HepG2 (cell line): ENCODE results near the gene ADGRB3. TPM values are rescaled to one million over a fixed set of nuclear protein-coding genes. Genes with fewer than 3 reads are reported as not detected.

ENCODE experiments used
- ATAC-seq: fragments of 200-7000 bp; cut with Tn5 transposase; 3 replicates; pipeline ENCODE4 v1.9.1; 2020; ENCODE audit warnings: mild to moderate bottlenecking, moderate library complexity
- BruUV-seq: library from RNA; stranded (reverse); fragments of 400-500 nt; replicated peaks from 2 replicates; lab custom pipeline; 2021; lab: Mats Ljungman, UMichigan
- CTCF ChIA-PET: fragments of 300-600 bp; formaldehyde crosslinking; extraction: SDS; loops from one replicate; lab custom pipeline; 2021; ENCODE audit warnings: low total read pairs, inconsistent platforms, low intra/inter-chr PET ratio; lab: Yijun Ruan, JAX
- POLR2A ChIA-PET: fragments of 350-600 bp; sonication (Branson Sonifier 250); formaldehyde crosslinking; loops from one replicate; lab custom pipeline; 2020; ENCODE audit warnings: antibody characterized with exemption, inconsistent platforms; lab: Yijun Ruan, JAX
- DNase-seq: peaks from one replicate; pipeline ENCODE4 v3.0.0-alpha.2; 2015; ENCODE audit warnings: low spot score
- FAIRE-seq: peaks from 3 replicates; lab custom pipeline; 2011; peaks lifted over from hg19 to GRCh38; lab: Jason Lieb, UNC
- H2AFZ ChIP-seq: one replicate; pipeline ENCODE4 v1.6.1; 2011; ENCODE audit warnings: low read length, inconsistent platforms
- H3K27ac ChIP-seq: fragments of 300-600 bp; 3 replicates; pipeline ENCODE4 v1.8.0; 2011; ENCODE audit warnings: mixed run types, mild to moderate bottlenecking, mixed read lengths, low read length, inconsistent platforms; ENCODE audit not compliant: insufficient read depth; ENCODE audit errors: extremely low read length
- H3K27me3 ChIP-seq, 2 experiments: fragments of 200-600 bp in 1 of 2; 2 replicates in 1 of 2; 3 replicates in 1 of 2; pipeline versions ENCODE4 v1.6.0 to v1.8.0; 2011; ENCODE audit warnings: low read length in 2 of 2, mild to moderate bottlenecking in 2 of 2, moderate library complexity in 2 of 2, inconsistent platforms in 1 of 2; ENCODE audit not compliant: insufficient read depth in 2 of 2, control insufficient read depth in 1 of 2
- H3K36me3 ChIP-seq, 2 experiments: fragments of 200-600 bp in 1 of 2; replicated peaks in 1 of 2; 2 replicates in 1 of 2; 3 replicates in 1 of 2; pipeline versions ENCODE4 v1.5.1 to v1.8.0; 2011; ENCODE audit warnings: low read length in 2 of 2, inconsistent platforms in 1 of 2; ENCODE audit not compliant: insufficient read depth in 2 of 2, control insufficient read depth in 1 of 2
- H3K4me1 ChIP-seq: 2 replicates; pipeline ENCODE4 v1.5.1; 2012; ENCODE audit warnings: low read length, inconsistent platforms; ENCODE audit not compliant: insufficient read depth
- H3K4me2 ChIP-seq: 2 replicates; pipeline ENCODE4 v1.6.0; 2011; ENCODE audit warnings: low read depth, low read length, inconsistent platforms
- H3K4me3 ChIP-seq, 3 experiments: fragments of 200-600 bp in 1 of 3; sonication (generic), shearing (Covaris generic) in 1 of 3; replicated peaks in 1 of 3; 2 replicates each; pipeline ENCODE4 v1.5.1; 2011 to 2016; ENCODE audit warnings: low read length in 3 of 3, inconsistent platforms in 2 of 3, low read depth in 2 of 3, mild to moderate bottlenecking in 2 of 3, control low read depth in 1 of 3, mixed read lengths in 1 of 3; ENCODE audit not compliant: insufficient read depth in 1 of 3
- H3K79me2 ChIP-seq: one replicate; pipeline ENCODE4 v1.6.1; 2011; ENCODE audit warnings: low read length, inconsistent platforms; ENCODE audit not compliant: insufficient read depth
- H3K9ac ChIP-seq: 2 replicates; pipeline ENCODE4 v1.6.0; 2011; ENCODE audit warnings: mild to moderate bottlenecking, low read depth, low read length, inconsistent platforms; ENCODE audit not compliant: insufficient read depth
- H3K9me3 ChIP-seq: 2 replicates; pipeline ENCODE4 v1.5.1; 2012; ENCODE audit warnings: mild to moderate bottlenecking, low read length
- H4K20me1 ChIP-seq: 2 replicates; pipeline ENCODE4 v1.6.0; 2011; ENCODE audit warnings: inconsistent platforms, mild to moderate bottlenecking, low read length, moderate library complexity; ENCODE audit not compliant: insufficient read depth
- ATF7-NPFF ChIP-seq: sonication (generic); formaldehyde crosslinking; IDR thresholded peaks from 2 replicates; pipeline ENCODE4 v1.8.1; 2023; ENCODE audit warnings: mild to moderate bottlenecking, low read depth, missing genetic modification reagents, moderate library complexity
- MAFF ChIP-seq: IDR thresholded peaks from 2 replicates; pipeline ENCODE4 v1.6.1; 2011; ENCODE audit warnings: low read depth, low read length, improper control_type of control experiment
- MAFK ChIP-seq, 2 experiments: IDR thresholded peaks in 1 of 2; conservative IDR thresholded peaks in 1 of 2; 2 replicates each; pipeline ENCODE4 v1.6.1; 2011; ENCODE audit warnings: improper control_type of control experiment in 2 of 2, low read length in 2 of 2
- TMF1 ChIP-seq: sonication (generic); formaldehyde crosslinking; IDR thresholded peaks from 2 replicates; pipeline ENCODE4 v1.8.1; 2022; ENCODE audit warnings: low read depth, missing genetic modification reagents
- XRCC5 ChIP-seq: fragments of 200-400 bp; formaldehyde crosslinking; optimal IDR thresholded peaks from 2 replicates; pipeline ENCODE3; 2017; ENCODE audit warnings: mild to moderate bottlenecking, low read length
- in situ Hi-C: cut with HindIII; loops from 2 replicates; pipeline ENCODE4 v1.10.0; 2017; ENCODE audit warnings: low pct_unique_long_range_greater_than_20kb; ENCODE audit not compliant: extremely low pct_ligation_motif_present
- intact Hi-C: fragments of 100-400 bp; cut with micrococcal nuclease; formaldehyde crosslinking; loops from one replicate; pipeline ENCODE4 v1.10.0; 2022; ENCODE audit not compliant: unreplicated experiment
- polyA plus RNA-seq, 8 experiments: library from polyadenylated mRNA; depleted of rRNA in 3 of 8; stranded (reverse) in 7 of 8; unstranded in 1 of 8; fragments of >200 nt; fragmentation: Illumina TruSeq in 4 of 8; extraction: Trizol in 4 of 8; gene quantifications; 2 replicates each; pipeline versions ENCODE4 v1.2.1 to v1.2.3, GENCODE V29; 2011 to 2016; ENCODE audit warnings: low read depth in 4 of 8, missing spikeins in 1 of 8, mixed read lengths in 1 of 8; ENCODE audit not compliant: insufficient read depth in 1 of 8
- total RNA-seq, 5 experiments: library from RNA; depleted of rRNA; stranded (reverse); fragments of >200 nt; fragmentation: Illumina TruSeq; extraction: Trizol; gene quantifications; 2 replicates each; pipeline ENCODE4 v1.2.3, GENCODE V29; 2016; ENCODE audit warnings: low read depth in 1 of 5
- TF ChIP-seq, protein P1 (sequence below): sonication (generic); formaldehyde crosslinking; IDR thresholded peaks from 2 replicates; pipeline ENCODE4 v1.4.0; 2020; ENCODE audit warnings: missing genetic modification reagents

ADGRB3 gene
- total and polyA plus RNA-seq, 2 of the 13 experiments (the other 11 are each of a cell fraction or from before 2014, with no cell fraction given): not detected

DNA sequence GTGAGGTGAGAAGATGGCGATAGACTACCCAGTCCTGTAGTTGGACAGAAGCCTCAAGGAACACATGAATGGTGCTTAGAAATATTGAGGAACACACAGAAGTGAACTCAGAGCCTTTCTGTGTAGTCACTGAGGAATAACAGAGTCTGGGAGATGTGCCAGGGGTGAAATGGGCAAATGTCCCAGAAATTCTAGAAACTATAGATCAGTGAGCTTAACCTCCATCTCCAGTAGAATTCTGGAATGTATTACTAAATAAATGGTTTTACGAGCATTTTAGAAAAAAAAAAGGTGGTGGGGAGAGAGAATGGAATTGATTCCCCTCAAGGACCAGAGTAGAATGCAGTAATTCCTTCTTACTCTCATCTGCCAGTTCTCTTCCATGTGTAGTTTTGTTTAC is 781.7 kb downstream of the ADGRB3 start (continued):
- TF ChIP-seq XRCC5: no peak
- TF ChIP-seq, protein P1, sequence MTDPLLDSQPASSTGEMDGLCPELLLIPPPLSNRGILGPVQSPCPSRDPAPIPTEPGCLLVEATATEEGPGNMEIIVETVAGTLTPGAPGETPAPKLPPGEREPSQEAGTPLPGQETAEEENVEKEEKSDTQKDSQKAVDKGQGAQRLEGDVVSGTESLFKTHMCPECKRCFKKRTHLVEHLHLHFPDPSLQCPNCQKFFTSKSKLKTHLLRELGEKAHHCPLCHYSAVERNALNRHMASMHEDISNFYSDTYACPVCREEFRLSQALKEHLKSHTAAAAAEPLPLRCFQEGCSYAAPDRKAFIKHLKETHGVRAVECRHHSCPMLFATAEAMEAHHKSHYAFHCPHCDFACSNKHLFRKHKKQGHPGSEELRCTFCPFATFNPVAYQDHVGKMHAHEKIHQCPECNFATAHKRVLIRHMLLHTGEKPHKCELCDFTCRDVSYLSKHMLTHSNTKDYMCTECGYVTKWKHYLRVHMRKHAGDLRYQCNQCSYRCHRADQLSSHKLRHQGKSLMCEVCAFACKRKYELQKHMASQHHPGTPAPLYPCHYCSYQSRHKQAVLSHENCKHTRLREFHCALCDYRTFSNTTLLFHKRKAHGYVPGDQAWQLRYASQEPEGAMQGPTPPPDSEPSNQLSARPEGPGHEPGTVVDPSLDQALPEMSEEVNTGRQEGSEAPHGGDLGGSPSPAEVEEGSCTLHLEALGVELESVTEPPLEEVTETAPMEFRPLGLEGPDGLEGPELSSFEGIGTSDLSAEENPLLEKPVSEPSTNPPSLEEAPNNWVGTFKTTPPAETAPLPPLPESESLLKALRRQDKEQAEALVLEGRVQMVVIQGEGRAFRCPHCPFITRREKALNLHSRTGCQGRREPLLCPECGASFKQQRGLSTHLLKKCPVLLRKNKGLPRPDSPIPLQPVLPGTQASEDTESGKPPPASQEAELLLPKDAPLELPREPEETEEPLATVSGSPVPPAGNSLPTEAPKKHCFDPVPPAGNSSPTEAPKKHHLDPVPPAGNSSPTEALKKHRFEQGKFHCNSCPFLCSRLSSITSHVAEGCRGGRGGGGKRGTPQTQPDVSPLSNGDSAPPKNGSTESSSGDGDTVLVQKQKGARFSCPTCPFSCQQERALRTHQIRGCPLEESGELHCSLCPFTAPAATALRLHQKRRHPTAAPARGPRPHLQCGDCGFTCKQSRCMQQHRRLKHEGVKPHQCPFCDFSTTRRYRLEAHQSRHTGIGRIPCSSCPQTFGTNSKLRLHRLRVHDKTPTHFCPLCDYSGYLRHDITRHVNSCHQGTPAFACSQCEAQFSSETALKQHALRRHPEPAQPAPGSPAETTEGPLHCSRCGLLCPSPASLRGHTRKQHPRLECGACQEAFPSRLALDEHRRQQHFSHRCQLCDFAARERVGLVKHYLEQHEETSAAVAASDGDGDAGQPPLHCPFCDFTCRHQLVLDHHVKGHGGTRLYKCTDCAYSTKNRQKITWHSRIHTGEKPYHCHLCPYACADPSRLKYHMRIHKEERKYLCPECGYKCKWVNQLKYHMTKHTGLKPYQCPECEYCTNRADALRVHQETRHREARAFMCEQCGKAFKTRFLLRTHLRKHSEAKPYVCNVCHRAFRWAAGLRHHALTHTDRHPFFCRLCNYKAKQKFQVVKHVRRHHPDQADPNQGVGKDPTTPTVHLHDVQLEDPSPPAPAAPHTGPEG (CRISPR knock-in tag): no peak
- no peak for TF ChIP-seq TMF1 (CRISPR knock-in tag)

DNA sequence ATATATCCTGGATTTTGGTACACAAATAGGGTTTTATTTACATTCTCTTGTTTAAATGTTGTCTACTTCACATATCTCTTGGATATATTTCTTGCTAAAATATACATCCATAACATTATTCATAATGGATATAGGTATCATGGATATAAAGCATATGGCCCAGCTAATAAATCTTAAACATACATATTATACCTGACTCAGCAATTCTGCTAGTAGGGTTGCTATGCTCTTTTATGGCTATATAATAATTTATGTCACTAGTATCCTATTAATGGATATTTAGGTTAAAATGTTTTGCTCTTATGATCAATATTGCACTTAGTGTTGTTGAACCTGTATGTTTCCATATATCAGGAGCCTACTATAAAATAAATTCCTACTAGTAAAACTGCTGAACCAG is 786.2 kb downstream of the ADGRB3 start:
- FAIRE-seq: no peak
- H3K27ac ChIP-seq: no peak overlapping the region
- H3K36me3 ChIP-seq: no peaks in the 10 kb centered on the region
- ATAC-seq: no peak
- H4K20me1 ChIP-seq: no peaks in the 10 kb centered on the region
- H3K27me3 ChIP-seq: no peaks in the 10 kb centered on the region
- no peak overlapping the region for H3K9ac ChIP-seq
- BruUV-seq: no TSS peak
- in situ Hi-C loops (no loop called here), intact Hi-C loops (no loop called here)
- H3K4me3 ChIP-seq: no peak overlapping the region
- ChIA-PET POLR2A (no interaction called here), CTCF (no interaction called here)
- no peaks in the 10 kb centered on the region for H3K79me2 ChIP-seq
- H3K4me1 ChIP-seq: no peaks in the 10 kb centered on the region
- DNase-seq: no peak
- H3K9me3 ChIP-seq: no peaks in the 10 kb centered on the region
- no peak for TF ChIP-seq ATF7-NPFF
- peak; percentile 95 to 98 for TF ChIP-seq MAFK (conservative IDR thresholded peaks at IDR 0.05 in 1 of 2, IDR thresholded peaks at IDR 0.05 in 1 of 2; ENCODE audit: low read length in 2 of 2)
- peak; percentile 97 for TF ChIP-seq MAFF
- H2AFZ ChIP-seq: no peak overlapping the region
- no peak overlapping the region for H3K4me2 ChIP-seq
